Lung (tissue), 12 donors: Measurements from ENCODE around the gene CREG2. TPM values are rescaled to one million over a fixed set of nuclear protein-coding genes. Genes with fewer than 3 reads are reported as not detected.
A peak's percentile ranks its signal among the peaks of the same experiment; 100 is the strongest.

Experiments used
- ATAC-seq: fragments of 200-7000 bp; cut with Tn5 transposase; one replicate; pipeline ENCODE4 v1.9.1; 2020; ENCODE audit warnings: moderate number of reproducible peaks; ENCODE audit not compliant: insufficient read depth, low FRiP score
- DNase-seq, 3 donors: peaks; one replicate each; pipeline ENCODE4 v3.0.0-alpha.2; 2013 to 2017
- H3K27ac ChIP-seq, 2 donors: one replicate each; pipeline ENCODE4 v1.5.1; 2013; ENCODE audit warnings: mild to moderate bottlenecking in 2 of 2, moderate library complexity in 2 of 2, control low read depth in 1 of 2, inconsistent platforms in 1 of 2, low read depth in 1 of 2, low read length in 1 of 2
- H3K27me3 ChIP-seq, 3 donors: one replicate each; pipeline ENCODE4 v1.5.1; 2013; ENCODE audit warnings: low read length in 2 of 3; ENCODE audit not compliant: control insufficient read depth in 3 of 3, insufficient read depth in 3 of 3
- H3K36me3 ChIP-seq, 4 donors: one replicate each; pipeline ENCODE4 v1.5.1; 2013; ENCODE audit warnings: low read length in 4 of 4, mild to moderate bottlenecking in 1 of 4, moderate library complexity in 1 of 4; ENCODE audit not compliant: control insufficient read depth in 4 of 4, insufficient read depth in 4 of 4
- H3K4me1 ChIP-seq, 5 donors: one replicate each; pipeline ENCODE4 v1.5.1; 2013; ENCODE audit warnings: low read length in 5 of 5, mild to moderate bottlenecking in 2 of 5, moderate library complexity in 1 of 5; ENCODE audit not compliant: control insufficient read depth in 5 of 5, insufficient read depth in 5 of 5
- H3K4me3 ChIP-seq: one replicate; pipeline ENCODE4 v1.5.1; 2013; ENCODE audit warnings: mild to moderate bottlenecking, control low read depth, moderate library complexity
- H3K9ac ChIP-seq, 2 donors: one replicate each; pipeline ENCODE4 v1.5.1; 2013; ENCODE audit warnings: low read length in 2 of 2, control low read depth in 1 of 2; ENCODE audit not compliant: insufficient read depth in 1 of 2
- H3K9me3 ChIP-seq, 4 donors: one replicate each; pipeline ENCODE4 v1.5.1; 2013; ENCODE audit warnings: low read length in 3 of 4, mild to moderate bottlenecking in 1 of 4, moderate library complexity in 1 of 4; ENCODE audit not compliant: control insufficient read depth in 4 of 4, insufficient read depth in 3 of 4
- CTCF ChIP-seq: IDR thresholded peaks from 2 replicates; pipeline ENCODE4 v1.5.1; 2012; ENCODE audit warnings: mild to moderate bottlenecking; ENCODE audit errors: control extremely low read depth, extremely low read depth
- WGBS, 2 donors: extraction: QIAGEN DNeasy Blood & Tissue Kit; methylation state at CpG; one replicate each; pipeline ENCODE4 v1.1.7; 2013; 5-methylcytosine and 5-hydroxymethylcytosine counted together
- polyA plus RNA-seq, 2 donors: library from polyadenylated mRNA; stranded (reverse); fragments of 200-250 nt; gene quantifications; one replicate each; pipeline ENCODE4 v1.2.1, GENCODE V29; 2013
- total RNA-seq, 2 donors: library from RNA; depleted of rRNA in 1 of 2; stranded (reverse); fragments of >200 nt in 1 of 2; gene quantifications; one replicate each; pipeline ENCODE4 v1.2.1, GENCODE V29; 2014 to 2021
- donor health status: control.
- donor health status: control.
- donor health status: Bipolar disorder and iron deficiency.
- donor health status: healthy.
- donor health status: DM: yes; HTN: yes; CAD: no.

The CREG2 gene
- total and polyA plus RNA-seq, 4 donors: 0.06 to 0.67 (median 0.08) TPM; not detected in 1

GRCh38 chr2:101426822-101427221, 39.5 kb upstream of the CREG2 start:
- no peak overlapping the region for H3K4me3 ChIP-seq
- TF ChIP-seq CTCF: no peak
- no peaks in the 10 kb centered on the region for H3K4me1 ChIP-seq
- no peak overlapping the region for H3K9ac ChIP-seq
- no peaks in the 10 kb centered on the region for H3K27me3 ChIP-seq
- ATAC-seq: no peak
- H3K36me3 ChIP-seq: no peaks in the 10 kb centered on the region
- DNase-seq: no peak
- no peaks in the 10 kb centered on the region for H3K9me3 ChIP-seq
- no peak overlapping the region for H3K27ac ChIP-seq
- WGBS, 2 donors: 91 to 93% methylated on average over 7 of the region's 7 CpGs

GRCh38 chr2:101420623-101421022, 33.3 kb upstream of the CREG2 start:
- Histone ChIP-seq H3K4me1 (no peaks in the 10 kb centered on the region), H3K9me3 (peaks cover 0 to 2% (median 0%) of the 10 kb centered on the region in 4 donors), H3K27me3 (no peaks in the 10 kb centered on the region), H3K27ac (no peak overlapping the region), H3K4me3 (no peak overlapping the region), H3K9ac (no peak overlapping the region), H3K36me3 (no peaks in the 10 kb centered on the region)
- DNase-seq (no peak), ATAC-seq (no peak)
- WGBS, 2 donors: 56 to 80% methylated on average over 4 of the region's 4 CpGs
- no peak for TF ChIP-seq CTCF

GRCh38 chr2:101419096-101419663, 31.9 kb upstream of the CREG2 start:
- Histone ChIP-seq H3K9ac (no peak overlapping the region), H3K36me3 (no peaks in the 10 kb centered on the region), H3K27me3 (no peaks in the 10 kb centered on the region), H3K4me3 (no peak overlapping the region), H3K9me3 (peaks cover 0 to 2% (median 0%) of the 10 kb centered on the region in 4 donors), H3K4me1 (no peaks in the 10 kb centered on the region), H3K27ac (no peak overlapping the region)
- peak; percentile 72 for TF ChIP-seq CTCF
- ATAC-seq (no peak), DNase-seq (peak; percentile 48 to 80 (median 72))
- WGBS, 2 donors: 89 to 92% methylated on average over 10 of the region's 10 CpGs
